Fibroblast of pulmonary artery (primary cell): Measurements from ENCODE around the gene LIFR.

Experiments used
- DNase-seq: peaks from one replicate; pipeline ENCODE4 v3.0.0-alpha.2; 2010; ENCODE audit warnings: low read depth
- H3K4me3 ChIP-seq: replicated peaks from 2 replicates; pipeline ENCODE4 v1.5.1; 2011; ENCODE audit warnings: low read depth, mild to moderate bottlenecking, control low read depth, low read length, moderate library complexity
- CTCF ChIP-seq: IDR thresholded peaks from 2 replicates; pipeline ENCODE4 v1.5.1; 2011; ENCODE audit warnings: mild to moderate bottlenecking, control low read depth, low read length, inconsistent platforms; ENCODE audit errors: missing control alignments

Gene LIFR

GRCh38 chr5:38556599-38557307 lies at the start of gene LIFR:
Gene LIFR (minus strand): TSS chr5:38556646. CDS start chr5:38530647, 25,999 bp downstream.
- no peak for TF ChIP-seq CTCF
- peak within 1 kb of the TSS; percentile 80 for H3K4me3 ChIP-seq
- peak; percentile 84 for DNase-seq

GRCh38 chr5:38605610-38606009 lies 49.2 kb upstream of the LIFR start:
- no peak for DNase-seq
- H3K4me3 ChIP-seq: no peak overlapping the region
- no peak for TF ChIP-seq CTCF

- TF ChIP-seq CTCF: no peak
- DNase-seq: no peak
- H3K4me3 ChIP-seq: no peak overlapping the region
These were observed 47.2 kb upstream of the LIFR start for GRCh38 chr5:38603691-38604090.

GRCh38 chr5:38602641-38603040 lies 46.2 kb upstream of the LIFR start:
- TF ChIP-seq CTCF: no peak
- DNase-seq: no peak
- no peak overlapping the region for H3K4me3 ChIP-seq

- DNase-seq: peak; percentile 36
- no peak for TF ChIP-seq CTCF
- H3K4me3 ChIP-seq: no peak overlapping the region
These were observed 45.4 kb upstream of the LIFR start for GRCh38 chr5:38601863-38602298.

GRCh38 chr5:38601133-38601862 lies 44.9 kb upstream of the LIFR start:
- TF ChIP-seq CTCF: no peak
- H3K4me3 ChIP-seq: no peak overlapping the region
- peak; percentile 51 for DNase-seq
